Activated gamma-delta T cell (primary cell): ENCODE data around the gene NCAN.
"Not testable (repeated sequence)": the region's sequence is repeated elsewhere in the genome, so short reads cannot be mapped to it uniquely, and the experiment has no call there.

Experiments used
- DNase-seq: peaks from one replicate; lab custom pipeline; 2025; lab: John Stamatoyannopoulos, UW
- total RNA-seq, 2 donors: gene quantifications; one replicate each; lab custom pipeline; 2026; lab: John Stamatoyannopoulos, UW

NCAN gene
- total RNA-seq = 0.05 to 0.09 reads per million in 2 donors

- no peak for DNase-seq
Observed at GRCh38 chr19:19211499-19212420, at the start of gene NCAN. Gene NCAN, plus strand, starts transcription at chr19:19211958. Its CDS starts 4,996 bp downstream, at chr19:19216954.

- DNase-seq = no peak
Observed at GRCh38 chr19:19162495-19162894, 49.3 kb upstream of the NCAN start.

- no peak for DNase-seq
Observed at GRCh38 chr19:19165396-19165795, 46.4 kb upstream of the NCAN start.

- DNase-seq = no peak
Observed at GRCh38 chr19:19167612-19168011, 44.1 kb upstream of the NCAN start.

- DNase-seq = no peak
Observed at GRCh38 chr19:19169236-19170052, 42.3 kb upstream of the NCAN start.

- peak; percentile 49 for DNase-seq
Observed at GRCh38 chr19:19170053-19170872, 41.5 kb upstream of the NCAN start, which contains the start of gene MEF2B. Gene MEF2B, minus strand, starts transcription at chr19:19170263. Its CDS starts 19,528 bp downstream, at chr19:19150735.

GRCh38 chr19:19170873-19171672 is 40.7 kb upstream of the NCAN start:
- no peak for DNase-seq

GRCh38 chr19:19171821-19172532 is 39.8 kb upstream of the NCAN start:
- DNase-seq = no peak

GRCh38 chr19:19173243-19173642 is 38.5 kb upstream of the NCAN start:
- not testable (repeated sequence) for DNase-seq

- DNase-seq = no peak
Observed at GRCh38 chr19:19176950-19177349, 34.8 kb upstream of the NCAN start.

- DNase-seq = no peak
Observed at GRCh38 chr19:19179548-19180441, 32.0 kb upstream of the NCAN start.

- no peak for DNase-seq
Observed at GRCh38 chr19:19181488-19181998, 30.2 kb upstream of the NCAN start.

- no peak for DNase-seq
Observed at GRCh38 chr19:19185853-19186740, 25.7 kb upstream of the NCAN start.

- no peak for DNase-seq
Observed at GRCh38 chr19:19186742-19187141, 25.0 kb upstream of the NCAN start.

GRCh38 chr19:19191768-19192077 is 20.0 kb upstream of the NCAN start:
- DNase-seq = no peak

GRCh38 chr19:19192078-19192882 is 19.5 kb upstream of the NCAN start, which contains the start of the genes BORCS8 and RFXANK:
Gene BORCS8, minus strand, starts transcription at chr19:19192152. Its CDS starts 35 bp downstream, at chr19:19192117.
Gene RFXANK, plus strand, starts transcription at chr19:19192258. Its CDS starts 1,689 bp downstream, at chr19:19193947.
- peak; percentile 74 for DNase-seq

GRCh38 chr19:19192910-19193423 is 18.8 kb upstream of the NCAN start:
- no peak for DNase-seq
